ENCODE measurements around the gene NELL1.

NELL1 gene

DNA sequence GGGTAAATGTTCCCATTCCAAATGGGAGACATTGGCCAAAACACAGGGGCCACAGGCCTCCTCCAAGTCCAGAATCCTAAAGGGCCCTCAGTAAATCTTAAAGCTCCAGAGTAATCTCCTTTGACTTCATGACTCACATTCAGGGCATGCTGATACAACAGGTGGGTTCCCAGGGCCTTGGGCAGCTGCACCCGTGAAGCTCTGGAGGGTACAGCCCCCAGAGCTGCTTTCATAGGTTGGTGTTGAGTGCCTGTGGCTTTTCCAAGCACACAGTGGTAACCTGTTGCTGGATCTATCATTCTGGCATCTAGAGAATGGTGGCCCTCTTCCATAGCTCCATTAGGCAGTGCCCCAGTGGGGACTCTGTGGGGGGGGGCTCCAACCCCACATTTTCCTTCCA lies 54.0 kb downstream of the NELL1 start:
- Histone ChIP-seq H3K27me3 (ENCODE audit: insufficient read depth, poor library complexity, severe bottlenecking) (no peaks in the 10 kb centered on the region), H3K9me3 (ENCODE audit: severe bottlenecking) (no peaks in the 10 kb centered on the region), H3K4me1 (ENCODE audit: insufficient read depth, poor library complexity, severe bottlenecking) (no peaks in the 10 kb centered on the region), H3K27ac (ENCODE audit: poor library complexity, severe bottlenecking) (no peak overlapping the region), H3K36me3 (ENCODE audit: low read depth) (no peaks in the 10 kb centered on the region), H3K4me3 (ENCODE audit: severe bottlenecking) (no peak overlapping the region)
- TF ChIP-seq, protein P1, sequence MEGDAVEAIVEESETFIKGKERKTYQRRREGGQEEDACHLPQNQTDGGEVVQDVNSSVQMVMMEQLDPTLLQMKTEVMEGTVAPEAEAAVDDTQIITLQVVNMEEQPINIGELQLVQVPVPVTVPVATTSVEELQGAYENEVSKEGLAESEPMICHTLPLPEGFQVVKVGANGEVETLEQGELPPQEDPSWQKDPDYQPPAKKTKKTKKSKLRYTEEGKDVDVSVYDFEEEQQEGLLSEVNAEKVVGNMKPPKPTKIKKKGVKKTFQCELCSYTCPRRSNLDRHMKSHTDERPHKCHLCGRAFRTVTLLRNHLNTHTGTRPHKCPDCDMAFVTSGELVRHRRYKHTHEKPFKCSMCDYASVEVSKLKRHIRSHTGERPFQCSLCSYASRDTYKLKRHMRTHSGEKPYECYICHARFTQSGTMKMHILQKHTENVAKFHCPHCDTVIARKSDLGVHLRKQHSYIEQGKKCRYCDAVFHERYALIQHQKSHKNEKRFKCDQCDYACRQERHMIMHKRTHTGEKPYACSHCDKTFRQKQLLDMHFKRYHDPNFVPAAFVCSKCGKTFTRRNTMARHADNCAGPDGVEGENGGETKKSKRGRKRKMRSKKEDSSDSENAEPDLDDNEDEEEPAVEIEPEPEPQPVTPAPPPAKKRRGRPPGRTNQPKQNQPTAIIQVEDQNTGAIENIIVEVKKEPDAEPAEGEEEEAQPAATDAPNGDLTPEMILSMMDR (IDR thresholded peaks at IDR 0.05; ENCODE audit: poor library complexity, severe bottlenecking), result no peak
- DNase-seq (ENCODE audit: low spot score) (no peak), ATAC-seq (ENCODE audit: low read depth) (no peak)

DNA sequence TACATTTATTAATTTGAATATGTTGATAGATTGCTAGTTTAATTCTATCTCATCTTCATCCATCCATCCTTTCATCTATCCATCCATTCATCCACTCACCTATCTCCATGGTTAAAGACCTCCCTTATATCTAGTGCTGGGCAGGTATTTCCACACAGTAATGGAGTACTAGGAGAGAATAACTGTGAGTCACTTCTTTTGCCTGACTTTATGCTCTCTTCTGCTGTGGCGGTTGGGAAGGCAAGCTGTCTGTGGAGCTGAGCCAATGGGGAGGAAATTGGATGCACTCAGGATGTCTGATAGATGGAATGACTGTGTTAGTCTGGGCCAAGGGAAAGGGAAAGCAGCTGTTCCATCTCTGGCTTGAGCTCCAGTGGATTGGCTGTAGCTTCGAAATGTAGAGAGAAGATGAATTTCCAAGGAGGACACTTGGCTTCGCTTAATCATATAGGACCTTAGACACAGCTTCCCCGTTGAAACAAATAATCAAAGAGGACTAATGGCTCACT lies 60.3 kb downstream of the NELL1 start:
- Histone ChIP-seq H3K27me3 (ENCODE audit: insufficient read depth, poor library complexity, severe bottlenecking) (no peaks in the 10 kb centered on the region), H3K9me3 (ENCODE audit: severe bottlenecking) (no peaks in the 10 kb centered on the region), H3K4me1 (ENCODE audit: insufficient read depth, poor library complexity, severe bottlenecking) (no peaks in the 10 kb centered on the region), H3K36me3 (ENCODE audit: low read depth) (no peaks in the 10 kb centered on the region), H3K4me3 (ENCODE audit: severe bottlenecking) (no peak overlapping the region), H3K27ac (ENCODE audit: poor library complexity, severe bottlenecking) (no peak overlapping the region)
- DNase-seq (ENCODE audit: low spot score) (no peak), ATAC-seq (ENCODE audit: low read depth) (no peak; the same call in 2 of the 3 replicates)
- TF ChIP-seq, protein P1 (IDR thresholded peaks at IDR 0.05; ENCODE audit: poor library complexity, severe bottlenecking), result no peak

DNA sequence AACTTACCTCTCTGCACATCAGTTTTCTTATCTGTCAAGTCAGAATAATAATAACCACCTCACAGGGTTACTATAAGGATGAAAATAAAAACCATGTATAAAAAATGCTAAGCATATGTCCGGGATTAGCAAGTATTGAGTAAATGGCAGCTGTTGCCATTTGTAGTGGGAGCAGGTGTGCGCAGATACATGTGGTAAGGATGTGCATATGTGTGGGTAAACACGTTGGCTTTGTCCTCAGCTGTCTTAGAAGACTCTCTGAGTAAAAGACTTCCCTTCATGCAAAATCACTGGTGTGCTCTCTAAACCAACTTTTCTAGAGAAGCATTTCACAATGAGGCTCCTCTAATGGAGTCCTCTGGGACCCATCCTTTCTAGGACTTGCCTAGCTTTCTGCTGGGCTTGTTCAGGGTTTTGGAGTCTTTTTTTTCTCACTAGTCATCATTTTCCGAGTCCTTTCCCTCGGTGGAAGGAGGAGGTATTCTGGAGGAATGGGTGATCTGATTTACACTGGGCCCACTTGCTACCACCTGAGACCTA lies 62.4 kb downstream of the NELL1 start:
- DNase-seq (ENCODE audit: low spot score), result no peak
- ATAC-seq (ENCODE audit: low read depth), result no peak
- no peak overlapping the region for H3K4me3 ChIP-seq (ENCODE audit: severe bottlenecking)
- TF ChIP-seq, protein P1 (IDR thresholded peaks at IDR 0.05; ENCODE audit: poor library complexity, severe bottlenecking), result no peak
- H3K36me3 ChIP-seq (ENCODE audit: low read depth), result no peaks in the 10 kb centered on the region
- no peaks in the 10 kb centered on the region for H3K4me1 ChIP-seq (ENCODE audit: insufficient read depth, poor library complexity, severe bottlenecking)
- H3K27ac ChIP-seq (ENCODE audit: poor library complexity, severe bottlenecking), result no peak overlapping the region
- H3K9me3 ChIP-seq (ENCODE audit: severe bottlenecking), result no peaks in the 10 kb centered on the region
- H3K27me3 ChIP-seq (ENCODE audit: insufficient read depth, poor library complexity, severe bottlenecking), result no peaks in the 10 kb centered on the region

DNA sequence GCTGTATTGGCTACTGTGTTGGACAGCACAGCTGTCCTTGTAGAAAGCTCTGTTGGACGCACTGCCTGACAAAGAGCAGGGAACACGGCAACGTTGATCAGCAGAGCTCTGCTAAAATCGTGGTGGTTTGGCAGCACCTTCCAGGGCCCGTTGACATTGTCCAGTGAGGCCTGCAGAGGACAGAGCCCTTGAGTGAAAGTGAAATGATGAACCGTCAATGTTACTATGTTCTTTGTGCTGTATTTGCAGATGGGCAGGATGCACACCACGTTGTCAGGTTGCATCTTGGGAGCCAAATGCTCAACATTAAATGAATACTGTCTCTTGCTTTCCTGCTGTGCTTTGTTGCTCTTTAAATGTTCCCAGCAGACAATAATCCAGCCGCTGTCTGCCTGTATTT lies 69.7 kb downstream of the NELL1 start:
- H3K27ac ChIP-seq (ENCODE audit: poor library complexity, severe bottlenecking), result no peak overlapping the region
- H3K4me3 ChIP-seq (ENCODE audit: severe bottlenecking), result no peak overlapping the region
- ATAC-seq (ENCODE audit: low read depth), result no peak
- TF ChIP-seq, protein P1 (IDR thresholded peaks at IDR 0.05; ENCODE audit: poor library complexity, severe bottlenecking), result no peak
- no peaks in the 10 kb centered on the region for H3K9me3 ChIP-seq (ENCODE audit: severe bottlenecking)
- no peaks in the 10 kb centered on the region for H3K36me3 ChIP-seq (ENCODE audit: low read depth)
- H3K27me3 ChIP-seq (ENCODE audit: insufficient read depth, poor library complexity, severe bottlenecking), result no peaks in the 10 kb centered on the region
- no peaks in the 10 kb centered on the region for H3K4me1 ChIP-seq (ENCODE audit: insufficient read depth, poor library complexity, severe bottlenecking)
- no peak for DNase-seq (ENCODE audit: low spot score)

DNA sequence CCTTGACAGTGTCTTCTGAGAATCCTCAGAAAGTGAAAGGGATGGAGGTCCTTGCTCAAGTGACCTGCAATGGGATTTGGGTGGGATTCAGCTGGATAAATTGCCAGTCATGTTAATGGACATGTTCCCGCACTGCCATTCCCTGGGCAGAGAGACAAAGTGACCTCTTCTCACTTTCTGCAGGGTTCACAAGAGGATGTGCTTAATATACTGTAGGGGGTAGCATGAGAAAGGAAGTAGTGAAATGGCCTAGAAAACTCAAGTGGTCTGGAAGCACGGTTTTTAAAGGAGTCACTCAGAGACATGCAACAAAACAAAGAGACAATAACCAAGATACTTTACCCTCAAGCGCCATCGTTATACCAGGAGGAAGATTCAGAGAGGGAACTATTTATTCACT lies 70.2 kb downstream of the NELL1 start:
- Histone ChIP-seq H3K27me3 (ENCODE audit: insufficient read depth, poor library complexity, severe bottlenecking) (no peaks in the 10 kb centered on the region), H3K9me3 (ENCODE audit: severe bottlenecking) (no peaks in the 10 kb centered on the region), H3K4me1 (ENCODE audit: insufficient read depth, poor library complexity, severe bottlenecking) (no peaks in the 10 kb centered on the region), H3K36me3 (ENCODE audit: low read depth) (no peaks in the 10 kb centered on the region), H3K4me3 (ENCODE audit: severe bottlenecking) (no peak overlapping the region), H3K27ac (ENCODE audit: poor library complexity, severe bottlenecking) (no peak overlapping the region)
- ATAC-seq (ENCODE audit: low read depth) (no peak), DNase-seq (ENCODE audit: low spot score) (no peak)
- TF ChIP-seq, protein P1 (IDR thresholded peaks at IDR 0.05; ENCODE audit: poor library complexity, severe bottlenecking), result no peak

Data from RWPE2 (cell line).